Ureter (tissue), 1 donor: Measurements from ENCODE around the gene PRIM2. TPM values are rescaled to one million over a fixed set of nuclear protein-coding genes. Genes with fewer than 3 reads are reported as not detected.
"Not testable (repeated sequence)": the region's sequence is repeated elsewhere in the genome, so short reads cannot be mapped to it uniquely, and the experiment has no call there.

Experiments
- DNase-seq: peaks from one replicate; pipeline ENCODE4 v3.0.0-alpha.2; 2020; ENCODE audit warnings: low spot score
- total RNA-seq: library from RNA; stranded (reverse); gene quantifications from one replicate; pipeline ENCODE4 v1.2.4, GENCODE V29; 2023
- donor health status: DM: yes; HTN: yes; CAD: no.

Gene PRIM2
- total RNA-seq, 1 donor from 2014 or later: 17.4 TPM

GRCh38 chr6:57365076-57365583 lies 47.7 kb downstream of the PRIM2 start:
- not testable (repeated sequence) for DNase-seq

DNA sequence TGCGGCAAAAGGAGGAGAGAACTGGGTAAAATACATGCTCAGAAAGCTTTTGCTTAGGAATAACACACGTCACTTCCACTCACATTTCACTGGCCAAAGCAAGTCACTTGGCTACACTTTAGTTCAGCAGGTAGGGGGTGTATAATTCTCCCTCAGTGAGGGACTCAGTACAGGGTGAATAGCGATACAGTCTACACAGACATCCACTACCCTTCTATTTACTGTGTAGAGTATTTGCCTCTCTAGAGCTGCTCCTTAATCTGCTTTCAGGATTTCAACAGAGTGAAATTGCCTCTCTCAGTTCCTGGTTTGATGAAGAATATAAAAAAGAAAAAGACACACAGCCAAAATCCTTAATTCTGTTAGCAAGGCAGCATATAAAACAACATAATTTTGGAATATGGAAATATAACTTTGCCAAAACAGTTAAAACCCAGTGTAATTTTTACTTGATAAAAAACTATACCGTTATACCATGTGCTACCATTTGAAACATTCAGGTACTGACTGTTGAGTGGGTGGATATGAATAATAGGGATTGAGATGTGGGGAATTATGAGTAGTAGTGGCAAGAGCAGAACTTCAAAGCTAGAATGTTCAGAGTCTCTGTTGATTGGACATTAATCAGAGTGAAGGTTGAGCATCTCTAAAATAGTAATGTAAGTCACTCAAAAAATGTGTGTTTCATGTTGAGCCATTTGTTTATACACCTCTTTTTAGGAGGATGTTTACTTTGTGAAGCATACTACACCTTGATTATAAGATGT lies 51.7 kb downstream of the PRIM2 start:
- not testable (repeated sequence) for DNase-seq

DNA sequence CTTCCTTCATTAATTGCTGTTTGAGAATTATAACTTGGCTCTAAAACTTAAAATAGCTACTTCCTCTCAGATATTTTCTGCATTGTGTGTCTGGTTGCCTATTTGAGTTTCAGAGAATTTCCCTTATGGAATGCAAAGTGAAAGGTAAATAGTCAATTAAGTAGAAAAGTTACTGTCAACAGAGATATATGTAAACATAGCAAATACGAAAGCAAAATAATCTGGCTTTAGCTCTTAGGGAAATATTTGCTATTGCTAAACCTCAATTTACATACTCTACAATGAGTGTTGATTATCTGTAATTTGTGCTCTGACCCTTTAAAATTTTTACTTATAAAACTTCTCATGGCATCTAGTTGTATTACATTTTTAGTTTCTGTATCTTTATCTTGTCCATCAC lies 54.3 kb downstream of the PRIM2 start:
- not testable (repeated sequence) for DNase-seq

- not testable (repeated sequence) for DNase-seq
Observed at GRCh38 chr6:57374764-57375163, 57.3 kb downstream of the PRIM2 start.

DNA sequence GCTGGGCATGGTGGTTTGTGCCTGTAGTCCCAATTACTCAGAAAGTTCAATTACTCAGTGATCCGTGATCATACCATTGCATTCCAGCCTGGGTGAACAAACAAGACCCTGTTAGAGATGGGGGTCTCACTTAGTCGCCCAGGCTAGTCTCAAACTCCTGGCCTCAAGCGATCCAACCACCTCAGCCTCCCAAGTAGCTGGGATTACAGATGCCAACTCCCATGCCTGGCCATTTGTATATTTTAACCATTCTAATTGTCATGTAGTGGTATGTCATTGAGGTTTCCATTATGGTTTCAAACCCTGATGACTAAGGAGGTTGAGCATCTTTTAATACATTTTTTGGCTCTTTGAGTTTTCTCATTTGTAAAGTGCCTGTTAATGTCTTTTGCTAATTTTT lies 58.7 kb downstream of the PRIM2 start:
- DNase-seq: not testable (repeated sequence)

- DNase-seq: not testable (repeated sequence)
Observed at GRCh38 chr6:57389038-57389592, 71.7 kb downstream of the PRIM2 start.

- DNase-seq: not testable (repeated sequence)
Observed at GRCh38 chr6:57390818-57391217, 73.4 kb downstream of the PRIM2 start.

GRCh38 chr6:57392047-57392446 lies 74.6 kb downstream of the PRIM2 start:
- DNase-seq: not testable (repeated sequence)

GRCh38 chr6:57419341-57419740 lies 101.9 kb downstream of the PRIM2 start:
- not testable (repeated sequence) for DNase-seq

DNA sequence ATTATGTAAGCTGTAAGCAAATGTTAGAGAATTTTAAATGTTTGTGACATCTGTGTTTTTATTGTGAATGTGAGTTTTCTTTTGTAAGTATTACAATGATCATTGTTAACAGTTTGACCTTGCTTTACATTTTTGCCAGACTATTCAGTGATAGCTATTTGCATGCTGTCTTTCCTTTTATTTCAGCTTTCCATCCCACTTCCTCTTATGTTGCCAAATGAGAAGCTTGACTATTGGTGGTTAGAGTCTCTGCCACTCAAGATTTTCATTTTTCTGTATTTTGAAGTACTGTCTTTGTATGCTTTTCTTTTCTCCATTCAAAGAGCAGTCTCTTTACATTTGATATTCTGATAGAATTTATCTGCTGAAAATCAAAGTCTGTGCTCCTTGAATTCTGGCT lies 104.1 kb downstream of the PRIM2 start:
- DNase-seq: no peak

- no peak for DNase-seq
Observed at GRCh38 chr6:57423468-57423867, 106.0 kb downstream of the PRIM2 start.

GRCh38 chr6:57431742-57432141 lies 114.3 kb downstream of the PRIM2 start:
- DNase-seq: not testable (repeated sequence)

DNA sequence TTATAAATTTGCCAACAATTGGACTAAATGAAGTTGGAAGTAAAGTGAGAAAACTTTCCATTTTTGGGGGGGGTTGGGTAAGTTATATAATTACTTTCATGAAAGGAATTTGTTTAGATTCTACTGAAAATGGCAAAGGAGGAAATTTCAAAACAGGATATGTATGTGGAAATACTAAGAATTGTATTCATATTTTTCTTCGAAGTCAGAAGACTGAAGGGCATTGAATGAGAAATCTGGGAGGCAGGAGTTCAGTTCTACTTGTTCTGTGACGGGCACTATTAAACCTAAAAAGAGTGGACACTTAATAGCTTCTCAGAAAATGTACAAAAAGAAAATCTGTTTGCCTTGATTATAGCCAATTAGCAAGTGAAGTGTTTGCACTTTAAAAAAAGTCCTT lies 114.7 kb downstream of the PRIM2 start:
- DNase-seq: no peak

GRCh38 chr6:57432919-57433684 lies 115.7 kb downstream of the PRIM2 start:
- DNase-seq: no peak

GRCh38 chr6:57433790-57434189 lies 116.4 kb downstream of the PRIM2 start:
- DNase-seq: not testable (repeated sequence)

- DNase-seq: no peak
Observed at GRCh38 chr6:57434944-57435343, 117.5 kb downstream of the PRIM2 start.

- no peak for DNase-seq
Observed at GRCh38 chr6:57435475-57436160, 118.2 kb downstream of the PRIM2 start.

DNA sequence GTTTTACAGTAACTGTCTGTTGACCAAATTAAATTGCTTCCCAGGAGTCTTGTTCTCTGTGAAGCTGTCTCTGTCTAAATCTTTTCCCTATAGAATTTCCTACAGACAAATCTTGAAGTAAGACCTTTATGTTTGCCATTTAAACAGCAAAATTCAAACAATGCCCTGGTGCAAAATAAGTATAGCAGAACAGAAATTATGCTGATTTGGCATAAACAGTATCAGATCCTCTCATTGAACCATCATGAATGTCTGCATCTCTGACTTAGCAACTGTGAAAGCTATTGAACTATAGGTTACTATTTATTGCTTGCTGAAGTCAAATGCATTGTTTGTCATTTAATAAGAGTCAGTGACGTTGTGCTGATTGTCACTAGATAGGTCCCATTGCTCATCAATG lies 123.3 kb downstream of the PRIM2 start:
- not testable (repeated sequence) for DNase-seq

DNA sequence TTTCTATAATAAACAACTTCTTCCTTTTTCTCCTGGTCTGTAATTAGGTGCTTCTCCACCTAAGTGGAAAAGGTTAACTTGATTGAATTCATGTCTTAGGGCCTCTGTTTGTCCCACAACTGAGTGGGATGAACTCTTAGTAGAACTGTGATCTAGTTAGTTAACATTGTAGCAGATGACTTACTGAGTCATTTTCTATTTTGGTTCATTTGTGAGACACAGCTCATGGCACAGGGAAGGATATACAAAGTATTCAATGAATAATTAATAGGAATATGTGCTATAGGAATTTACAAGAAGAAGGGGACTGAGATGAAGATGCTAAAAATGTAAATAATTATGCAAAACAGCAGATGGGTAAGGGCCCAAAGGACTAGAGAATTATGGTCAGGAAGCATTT lies 124.7 kb downstream of the PRIM2 start:
- DNase-seq: not testable (repeated sequence)

GRCh38 chr6:57443181-57443580 lies 125.8 kb downstream of the PRIM2 start:
- DNase-seq: not testable (repeated sequence)

GRCh38 chr6:57444787-57445186 lies 127.4 kb downstream of the PRIM2 start:
- DNase-seq: not testable (repeated sequence)

GRCh38 chr6:57445379-57445778 lies 127.9 kb downstream of the PRIM2 start:
- not testable (repeated sequence) for DNase-seq
